Glutamatergic neuron (in vitro differentiated cells): Measurements from ENCODE around the gene LINGO1. TPM values are rescaled to one million over a fixed set of nuclear protein-coding genes. Genes with fewer than 3 reads are reported as not detected.

Experiments used
- DNase-seq: peaks from one replicate; pipeline ENCODE4 v3.0.0; 2022
- H3K27ac Mint-ChIP-seq: one replicate; pipeline ENCODE4 v1.8.0; 2020; ENCODE audit warnings: mild to moderate bottlenecking, mixed read lengths, inconsistent platforms; ENCODE audit not compliant: unreplicated experiment
- H3K27me3 Mint-ChIP-seq: one replicate; pipeline ENCODE4 v1.8.0; 2020; ENCODE audit warnings: mild to moderate bottlenecking, moderate library complexity, mixed read lengths, inconsistent platforms; ENCODE audit not compliant: unreplicated experiment
- H3K36me3 Mint-ChIP-seq: one replicate; pipeline ENCODE4 v1.8.0; 2020; ENCODE audit warnings: mild to moderate bottlenecking, mixed read lengths, inconsistent platforms; ENCODE audit not compliant: unreplicated experiment
- H3K4me1 Mint-ChIP-seq: one replicate; pipeline ENCODE4 v1.8.0; 2020; ENCODE audit warnings: mild to moderate bottlenecking, low read depth, mixed read lengths, inconsistent platforms; ENCODE audit not compliant: unreplicated experiment
- H3K4me3 Mint-ChIP-seq: one replicate; pipeline ENCODE4 v1.8.0; 2020; ENCODE audit warnings: mild to moderate bottlenecking, mixed read lengths, inconsistent platforms; ENCODE audit not compliant: unreplicated experiment
- H3K9me3 Mint-ChIP-seq: one replicate; pipeline ENCODE4 v1.8.0; 2020; ENCODE audit warnings: mild to moderate bottlenecking, moderate library complexity, mixed read lengths, inconsistent platforms; ENCODE audit not compliant: unreplicated experiment
- total RNA-seq: library from RNA; stranded (reverse); fragmentation: NEBNext Ultra II Directional; extraction: Animal tissue kit (Norgen Biotek cat#: 25700); gene quantifications from one replicate; pipeline ENCODE4 v1.2.1, GENCODE V29; 2021; ENCODE audit not compliant: unreplicated experiment
- TF ChIP-seq, protein P1 (sequence below): fragments of 200-600 bp; sonication (generic); IDR thresholded peaks from one replicate; pipeline ENCODE4 v1.5.0; 2021; ENCODE audit not compliant: partially characterized antibody, unreplicated experiment

The LINGO1 gene
- total RNA-seq, 1 donor from 2014 or later, result 180 TPM

- H3K27ac Mint-ChIP-seq, result no peak overlapping the region
- H3K36me3 Mint-ChIP-seq, result no peaks in the 10 kb centered on the region
- no peak overlapping the region for H3K4me3 Mint-ChIP-seq
- peaks cover 12% of the 10 kb centered on the region for H3K27me3 Mint-ChIP-seq
- peaks cover 34% of the 10 kb centered on the region for H3K4me1 Mint-ChIP-seq
- DNase-seq, result no peak
- peaks cover 13% of the 10 kb centered on the region for H3K9me3 Mint-ChIP-seq
- TF ChIP-seq, protein P1, sequence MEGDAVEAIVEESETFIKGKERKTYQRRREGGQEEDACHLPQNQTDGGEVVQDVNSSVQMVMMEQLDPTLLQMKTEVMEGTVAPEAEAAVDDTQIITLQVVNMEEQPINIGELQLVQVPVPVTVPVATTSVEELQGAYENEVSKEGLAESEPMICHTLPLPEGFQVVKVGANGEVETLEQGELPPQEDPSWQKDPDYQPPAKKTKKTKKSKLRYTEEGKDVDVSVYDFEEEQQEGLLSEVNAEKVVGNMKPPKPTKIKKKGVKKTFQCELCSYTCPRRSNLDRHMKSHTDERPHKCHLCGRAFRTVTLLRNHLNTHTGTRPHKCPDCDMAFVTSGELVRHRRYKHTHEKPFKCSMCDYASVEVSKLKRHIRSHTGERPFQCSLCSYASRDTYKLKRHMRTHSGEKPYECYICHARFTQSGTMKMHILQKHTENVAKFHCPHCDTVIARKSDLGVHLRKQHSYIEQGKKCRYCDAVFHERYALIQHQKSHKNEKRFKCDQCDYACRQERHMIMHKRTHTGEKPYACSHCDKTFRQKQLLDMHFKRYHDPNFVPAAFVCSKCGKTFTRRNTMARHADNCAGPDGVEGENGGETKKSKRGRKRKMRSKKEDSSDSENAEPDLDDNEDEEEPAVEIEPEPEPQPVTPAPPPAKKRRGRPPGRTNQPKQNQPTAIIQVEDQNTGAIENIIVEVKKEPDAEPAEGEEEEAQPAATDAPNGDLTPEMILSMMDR, result no peak
These were observed 7.3 kb downstream of the LINGO1 start for GRCh38 chr15:77625376-77625775.

GRCh38 chr15:77624868-77625267 lies 7.8 kb downstream of the LINGO1 start:
- no peak overlapping the region for H3K4me3 Mint-ChIP-seq
- H3K36me3 Mint-ChIP-seq, result no peaks in the 10 kb centered on the region
- H3K27ac Mint-ChIP-seq, result no peak overlapping the region
- peaks cover 9% of the 10 kb centered on the region for H3K27me3 Mint-ChIP-seq
- peaks cover 11% of the 10 kb centered on the region for H3K9me3 Mint-ChIP-seq
- DNase-seq, result no peak
- peaks cover 34% of the 10 kb centered on the region for H3K4me1 Mint-ChIP-seq
- TF ChIP-seq, protein P1, result no peak

DNA sequence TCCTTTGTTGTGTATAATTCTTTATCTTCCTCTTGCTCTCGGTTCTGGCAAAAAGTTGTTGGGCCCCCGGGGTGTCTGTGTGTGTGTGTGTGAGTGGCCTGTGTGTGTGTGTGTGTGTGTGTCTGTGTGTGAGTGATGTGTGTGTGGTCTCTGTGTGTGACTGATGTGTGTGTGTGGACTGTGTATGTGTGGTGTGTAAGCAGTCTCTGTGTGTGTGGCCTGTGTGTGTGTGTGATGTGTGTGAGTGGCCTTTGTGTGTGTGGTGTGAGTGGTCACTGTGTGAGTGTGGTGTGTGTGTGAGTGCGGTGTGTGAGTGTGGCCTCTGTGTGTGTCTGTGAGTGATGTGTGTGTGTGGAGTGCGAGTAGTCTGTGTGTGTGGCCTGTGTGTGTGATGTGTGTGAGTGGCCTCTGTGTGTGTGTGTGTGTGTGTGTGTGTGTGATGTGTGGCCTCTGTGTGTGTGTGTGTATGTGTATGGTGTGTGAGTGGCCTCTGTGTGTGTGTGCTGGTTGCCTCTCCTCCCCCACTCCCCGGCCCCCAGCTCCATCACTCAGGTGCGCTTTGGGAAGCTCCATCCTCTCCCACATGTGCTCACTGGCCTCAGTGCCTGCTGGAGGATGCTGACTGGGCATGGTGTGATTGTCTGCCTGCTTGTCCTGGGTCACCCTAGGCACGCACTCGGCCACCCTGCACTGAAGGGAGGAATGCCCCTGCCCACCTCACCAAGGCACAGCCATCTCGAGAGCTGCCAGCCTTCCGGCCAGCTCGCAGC lies 8.8 kb downstream of the LINGO1 start:
- H3K4me3 Mint-ChIP-seq, result peak overlapping the region; percentile 86

DNA sequence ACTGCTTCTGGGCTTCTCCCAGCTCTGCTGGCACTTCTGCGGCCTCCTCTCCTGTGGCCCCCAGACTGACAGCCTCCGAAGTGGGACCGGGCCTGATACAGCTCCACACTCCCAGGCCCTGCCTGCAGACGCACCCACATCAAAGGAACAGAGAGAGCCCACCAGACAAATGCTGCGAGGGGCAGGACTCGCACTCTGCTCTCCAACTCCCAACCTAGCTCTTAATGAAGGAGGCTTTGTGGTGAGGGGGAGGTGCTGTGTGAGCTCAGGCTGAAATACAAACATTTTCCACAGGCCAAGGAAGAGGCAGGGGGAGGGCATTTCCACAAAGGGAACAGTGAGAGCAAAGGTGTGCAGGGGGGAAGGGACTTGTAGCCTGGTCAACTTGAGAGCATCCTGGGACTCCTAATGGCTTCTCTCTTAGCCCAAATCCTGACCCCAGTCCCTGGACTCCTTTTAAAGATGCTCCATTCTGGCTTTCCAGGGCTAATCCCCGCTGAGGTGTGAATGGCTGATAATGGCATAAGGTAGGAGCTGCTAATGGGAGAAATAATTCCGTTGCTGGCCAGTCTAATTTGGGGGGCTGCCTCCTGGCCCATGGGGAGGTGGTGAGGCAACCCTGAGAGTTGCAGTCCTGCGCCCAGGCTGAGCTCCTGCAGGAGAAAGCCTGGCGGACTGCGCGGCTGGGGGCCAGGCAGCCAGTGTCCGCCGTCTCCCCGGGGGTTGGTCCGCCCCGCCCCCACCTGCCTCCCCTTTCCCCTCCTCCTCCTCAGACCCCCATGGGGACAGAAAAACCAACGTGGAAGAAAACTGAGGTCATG lies 9.6 kb downstream of the LINGO1 start:
- Mint-ChIP-seq H3K4me1 (peaks cover 22% of the 10 kb centered on the region), H3K27ac (peak overlapping the region; percentile 43), H3K27me3 (peaks cover 12% of the 10 kb centered on the region), H3K4me3 (peak overlapping the region; percentile 78), H3K36me3 (no peaks in the 10 kb centered on the region), H3K9me3 (peaks cover 9% of the 10 kb centered on the region)
- TF ChIP-seq, protein P1, result no peak
- no peak for DNase-seq

More for the DNA sequence above, 8.8 kb downstream of the LINGO1 start:
- H3K27me3 Mint-ChIP-seq, result peaks cover 10% of the 10 kb centered on the region
- peaks cover 26% of the 10 kb centered on the region for H3K4me1 Mint-ChIP-seq
- peaks cover 9% of the 10 kb centered on the region for H3K9me3 Mint-ChIP-seq
- TF ChIP-seq, protein P1, result no peak
- no peaks in the 10 kb centered on the region for H3K36me3 Mint-ChIP-seq
- H3K27ac Mint-ChIP-seq, result peak overlapping the region; percentile 78
- no peak for DNase-seq
